ENCODE data around the gene RNF152.

RNF152 gene

GRCh38 chr18:61852496-61852895 lies 40.3 kb downstream of the RNF152 start:
- H3K36me3 ChIP-seq (ENCODE audit: low read depth): no peaks in the 10 kb centered on the region
- H3K4me1 ChIP-seq (ENCODE audit: insufficient read depth, poor library complexity, severe bottlenecking): peaks cover 21% of the 10 kb centered on the region
- peak overlapping the region; percentile 74 for H3K27ac ChIP-seq (ENCODE audit: poor library complexity, severe bottlenecking)
- no peak for DNase-seq (ENCODE audit: low spot score)
- TF ChIP-seq, protein P1, sequence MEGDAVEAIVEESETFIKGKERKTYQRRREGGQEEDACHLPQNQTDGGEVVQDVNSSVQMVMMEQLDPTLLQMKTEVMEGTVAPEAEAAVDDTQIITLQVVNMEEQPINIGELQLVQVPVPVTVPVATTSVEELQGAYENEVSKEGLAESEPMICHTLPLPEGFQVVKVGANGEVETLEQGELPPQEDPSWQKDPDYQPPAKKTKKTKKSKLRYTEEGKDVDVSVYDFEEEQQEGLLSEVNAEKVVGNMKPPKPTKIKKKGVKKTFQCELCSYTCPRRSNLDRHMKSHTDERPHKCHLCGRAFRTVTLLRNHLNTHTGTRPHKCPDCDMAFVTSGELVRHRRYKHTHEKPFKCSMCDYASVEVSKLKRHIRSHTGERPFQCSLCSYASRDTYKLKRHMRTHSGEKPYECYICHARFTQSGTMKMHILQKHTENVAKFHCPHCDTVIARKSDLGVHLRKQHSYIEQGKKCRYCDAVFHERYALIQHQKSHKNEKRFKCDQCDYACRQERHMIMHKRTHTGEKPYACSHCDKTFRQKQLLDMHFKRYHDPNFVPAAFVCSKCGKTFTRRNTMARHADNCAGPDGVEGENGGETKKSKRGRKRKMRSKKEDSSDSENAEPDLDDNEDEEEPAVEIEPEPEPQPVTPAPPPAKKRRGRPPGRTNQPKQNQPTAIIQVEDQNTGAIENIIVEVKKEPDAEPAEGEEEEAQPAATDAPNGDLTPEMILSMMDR (IDR thresholded peaks at IDR 0.05; ENCODE audit: poor library complexity, severe bottlenecking): no peak
- H3K9me3 ChIP-seq (ENCODE audit: severe bottlenecking): no peaks in the 10 kb centered on the region
- H3K27me3 ChIP-seq (ENCODE audit: insufficient read depth, poor library complexity, severe bottlenecking): no peaks in the 10 kb centered on the region
- ATAC-seq (ENCODE audit: low read depth): peak; percentile 95
- H3K4me3 ChIP-seq (ENCODE audit: severe bottlenecking): no peak overlapping the region

- no peak for DNase-seq (ENCODE audit: low spot score)
- Histone ChIP-seq H3K27me3 (ENCODE audit: insufficient read depth, poor library complexity, severe bottlenecking) (no peaks in the 10 kb centered on the region), H3K27ac (ENCODE audit: poor library complexity, severe bottlenecking) (peak overlapping the region; percentile 74), H3K4me3 (ENCODE audit: severe bottlenecking) (no peak overlapping the region), H3K4me1 (ENCODE audit: insufficient read depth, poor library complexity, severe bottlenecking) (peaks cover 21% of the 10 kb centered on the region), H3K36me3 (ENCODE audit: low read depth) (no peaks in the 10 kb centered on the region), H3K9me3 (ENCODE audit: severe bottlenecking) (no peaks in the 10 kb centered on the region)
- TF ChIP-seq, protein P1 (IDR thresholded peaks at IDR 0.05; ENCODE audit: poor library complexity, severe bottlenecking): no peak
- ATAC-seq (ENCODE audit: low read depth): no peak
These were observed 40.8 kb downstream of the RNF152 start for GRCh38 chr18:61851940-61852451.

- Histone ChIP-seq H3K27me3 (ENCODE audit: insufficient read depth, poor library complexity, severe bottlenecking) (no peaks in the 10 kb centered on the region), H3K4me1 (ENCODE audit: insufficient read depth, poor library complexity, severe bottlenecking) (peaks cover 21% of the 10 kb centered on the region), H3K9me3 (ENCODE audit: severe bottlenecking) (no peaks in the 10 kb centered on the region), H3K4me3 (ENCODE audit: severe bottlenecking) (no peak overlapping the region), H3K36me3 (ENCODE audit: low read depth) (no peaks in the 10 kb centered on the region), H3K27ac (ENCODE audit: poor library complexity, severe bottlenecking) (peak overlapping the region; percentile 74)
- DNase-seq (ENCODE audit: low spot score): no peak
- TF ChIP-seq, protein P1 (IDR thresholded peaks at IDR 0.05; ENCODE audit: poor library complexity, severe bottlenecking): no peak
- ATAC-seq (ENCODE audit: low read depth): no peak
These were observed 41.5 kb downstream of the RNF152 start for GRCh38 chr18:61851279-61851678.

GRCh38 chr18:61850756-61851155 lies 42.1 kb downstream of the RNF152 start:
- H3K27ac ChIP-seq (ENCODE audit: poor library complexity, severe bottlenecking): no peak overlapping the region
- no peak overlapping the region for H3K4me3 ChIP-seq (ENCODE audit: severe bottlenecking)
- DNase-seq (ENCODE audit: low spot score): no peak
- ATAC-seq (ENCODE audit: low read depth): no peak
- H3K9me3 ChIP-seq (ENCODE audit: severe bottlenecking): no peaks in the 10 kb centered on the region
- no peaks in the 10 kb centered on the region for H3K27me3 ChIP-seq (ENCODE audit: insufficient read depth, poor library complexity, severe bottlenecking)
- H3K4me1 ChIP-seq (ENCODE audit: insufficient read depth, poor library complexity, severe bottlenecking): peaks cover 21% of the 10 kb centered on the region
- no peaks in the 10 kb centered on the region for H3K36me3 ChIP-seq (ENCODE audit: low read depth)
- TF ChIP-seq, protein P1 (IDR thresholded peaks at IDR 0.05; ENCODE audit: poor library complexity, severe bottlenecking): no peak

GRCh38 chr18:61847164-61847791 lies 45.5 kb downstream of the RNF152 start:
- DNase-seq (ENCODE audit: low spot score) (no peak), ATAC-seq (ENCODE audit: low read depth) (no peak)
- Histone ChIP-seq H3K27me3 (ENCODE audit: insufficient read depth, poor library complexity, severe bottlenecking) (no peaks in the 10 kb centered on the region), H3K4me3 (ENCODE audit: severe bottlenecking) (no peak overlapping the region), H3K27ac (ENCODE audit: poor library complexity, severe bottlenecking) (no peak overlapping the region), H3K36me3 (ENCODE audit: low read depth) (no peaks in the 10 kb centered on the region), H3K9me3 (ENCODE audit: severe bottlenecking) (no peaks in the 10 kb centered on the region), H3K4me1 (ENCODE audit: insufficient read depth, poor library complexity, severe bottlenecking) (peaks cover 7% of the 10 kb centered on the region)
- TF ChIP-seq, protein P1 (IDR thresholded peaks at IDR 0.05; ENCODE audit: poor library complexity, severe bottlenecking): no peak

Data from RWPE2 (cell line).